ENCODE measurements around the gene PUS3.

The PUS3 gene

DNA sequence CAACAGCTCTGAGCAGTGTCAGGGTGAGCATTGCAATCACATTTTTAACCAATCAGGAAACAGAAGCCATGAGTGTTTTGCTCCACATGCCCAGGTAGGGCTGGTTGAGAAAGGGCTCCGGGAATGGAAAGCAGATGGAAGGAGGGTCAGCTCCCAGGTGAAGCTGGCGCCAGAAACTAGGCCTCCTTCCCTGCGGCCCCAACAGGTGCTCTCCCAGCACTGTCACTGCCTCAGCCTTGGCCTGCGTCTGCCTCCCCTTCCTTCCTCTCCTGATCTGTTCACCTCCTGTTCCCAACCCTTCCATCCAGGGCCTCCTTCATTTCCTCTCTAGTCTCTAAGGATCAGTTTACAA, 38.2 kb upstream of the PUS3 start:
- Histone ChIP-seq H2BK5ac (ENCODE audit: low read length) (no peak overlapping the region), H3K36me3 (ENCODE audit: control insufficient read depth, insufficient read depth, low read length) (no peaks in the 10 kb centered on the region), H3K4ac (ENCODE audit: low read depth, low read length) (no peak overlapping the region), H3K9ac (ENCODE audit: low read length) (no peak overlapping the region), H3K79me1 (ENCODE audit: low read length) (no peaks in the 10 kb centered on the region), H4K5ac (ENCODE audit: low read length) (no peak overlapping the region), H3K79me2 (ENCODE audit: control insufficient read depth, insufficient read depth, low read length) (no peaks in the 10 kb centered on the region), H3K56ac (ENCODE audit: low read length) (no peak overlapping the region), H3K4me1 (ENCODE audit: control insufficient read depth, low read depth, low read length) (peaks cover 6% of the 10 kb centered on the region), H2BK120ac (ENCODE audit: low read depth, low read length) (no peak overlapping the region), H3K18ac (ENCODE audit: low read length) (no peak overlapping the region), H3K27ac (ENCODE audit: low read depth, low read length) (no peak overlapping the region), H3K4me3 (ENCODE audit: low read length) (no peak overlapping the region), H2AK5ac (ENCODE audit: low read length) (no peak overlapping the region), H2BK15ac (replicated peaks; ENCODE audit: low read depth) (no peak overlapping the region), H3K23ac (ENCODE audit: low read length) (no peak overlapping the region), H3K27me3 (ENCODE audit: insufficient read depth, low read length, poor library complexity) (no peaks in the 10 kb centered on the region), H4K8ac (ENCODE audit: low read depth, low read length) (no peak overlapping the region), H3K4me2 (ENCODE audit: low read length) (no peak overlapping the region)
- no CpG with 5 or more reads among the region's 4 CpGs for WGBS (ENCODE audit: extremely low coverage, insufficient coverage, low lambda C conversion rate)
- DNase-seq, result no peak

DNA sequence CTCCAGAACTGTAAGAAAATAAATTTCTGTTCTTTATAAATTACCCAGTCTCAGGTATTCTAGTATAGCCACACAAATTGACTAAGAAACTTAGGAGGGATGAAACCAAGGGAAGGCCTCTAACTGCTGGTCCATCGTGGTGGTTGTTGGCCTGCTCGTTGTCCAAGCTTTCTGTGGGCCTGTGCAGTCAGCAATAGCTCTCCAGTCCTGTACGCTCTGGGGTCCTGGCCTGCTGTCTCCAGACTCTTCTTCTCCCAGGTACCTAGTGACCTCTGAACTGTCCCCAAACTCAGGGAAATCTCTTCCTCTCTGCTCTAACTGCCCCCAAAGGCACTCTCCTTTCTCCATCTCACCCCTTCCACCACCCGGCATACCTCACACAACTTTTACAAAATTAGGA, 37.1 kb upstream of the PUS3 start:
- no peak overlapping the region for H4K8ac ChIP-seq (ENCODE audit: low read depth, low read length)
- H2BK5ac ChIP-seq (ENCODE audit: low read length), result no peak overlapping the region
- no peak overlapping the region for H2BK120ac ChIP-seq (ENCODE audit: low read depth, low read length)
- H3K27me3 ChIP-seq (ENCODE audit: insufficient read depth, low read length, poor library complexity), result no peaks in the 10 kb centered on the region
- no peak overlapping the region for H3K18ac ChIP-seq (ENCODE audit: low read length)
- H3K4me2 ChIP-seq (ENCODE audit: low read length), result no peak overlapping the region
- no peaks in the 10 kb centered on the region for H3K36me3 ChIP-seq (ENCODE audit: control insufficient read depth, insufficient read depth, low read length)
- no peaks in the 10 kb centered on the region for H3K79me1 ChIP-seq (ENCODE audit: low read length)
- no peak overlapping the region for H3K4me3 ChIP-seq (ENCODE audit: low read length)
- H3K9ac ChIP-seq (ENCODE audit: low read length), result no peak overlapping the region
- no peak overlapping the region for H3K56ac ChIP-seq (ENCODE audit: low read length)
- peaks cover 6% of the 10 kb centered on the region for H3K4me1 ChIP-seq (ENCODE audit: control insufficient read depth, low read depth, low read length)
- H2AK5ac ChIP-seq (ENCODE audit: low read length), result no peak overlapping the region
- no CpG with 5 or more reads among the region's 4 CpGs for WGBS (ENCODE audit: extremely low coverage, insufficient coverage, low lambda C conversion rate)
- no peak overlapping the region for H2BK15ac ChIP-seq (replicated peaks; ENCODE audit: low read depth)
- no peak for DNase-seq
- H3K27ac ChIP-seq (ENCODE audit: low read depth, low read length), result no peak overlapping the region
- no peak overlapping the region for H3K23ac ChIP-seq (ENCODE audit: low read length)
- H3K4ac ChIP-seq (ENCODE audit: low read depth, low read length), result no peak overlapping the region
- H4K5ac ChIP-seq (ENCODE audit: low read length), result no peak overlapping the region
- no peaks in the 10 kb centered on the region for H3K79me2 ChIP-seq (ENCODE audit: control insufficient read depth, insufficient read depth, low read length)

- H3K56ac ChIP-seq (ENCODE audit: low read length), result no peak overlapping the region
- H4K5ac ChIP-seq (ENCODE audit: low read length), result no peak overlapping the region
- H3K27me3 ChIP-seq (ENCODE audit: insufficient read depth, low read length, poor library complexity), result no peaks in the 10 kb centered on the region
- H3K18ac ChIP-seq (ENCODE audit: low read length), result no peak overlapping the region
- no peak overlapping the region for H2BK5ac ChIP-seq (ENCODE audit: low read length)
- no peak overlapping the region for H2BK15ac ChIP-seq (replicated peaks; ENCODE audit: low read depth)
- no peak overlapping the region for H3K4me3 ChIP-seq (ENCODE audit: low read length)
- no peak overlapping the region for H3K4me2 ChIP-seq (ENCODE audit: low read length)
- H3K4ac ChIP-seq (ENCODE audit: low read depth, low read length), result no peak overlapping the region
- no peak overlapping the region for H2AK5ac ChIP-seq (ENCODE audit: low read length)
- DNase-seq, result peak; percentile 91
- no peaks in the 10 kb centered on the region for H3K79me2 ChIP-seq (ENCODE audit: control insufficient read depth, insufficient read depth, low read length)
- H3K79me1 ChIP-seq (ENCODE audit: low read length), result no peaks in the 10 kb centered on the region
- H3K36me3 ChIP-seq (ENCODE audit: control insufficient read depth, insufficient read depth, low read length), result no peaks in the 10 kb centered on the region
- H2BK120ac ChIP-seq (ENCODE audit: low read depth, low read length), result no peak overlapping the region
- H3K27ac ChIP-seq (ENCODE audit: low read depth, low read length), result no peak overlapping the region
- no peak overlapping the region for H3K9ac ChIP-seq (ENCODE audit: low read length)
- no peak overlapping the region for H4K8ac ChIP-seq (ENCODE audit: low read depth, low read length)
- WGBS (ENCODE audit: extremely low coverage, insufficient coverage, low lambda C conversion rate), result no CpG with 5 or more reads among the region's 4 CpGs
- H3K4me1 ChIP-seq (ENCODE audit: control insufficient read depth, low read depth, low read length), result peaks cover 6% of the 10 kb centered on the region
- no peak overlapping the region for H3K23ac ChIP-seq (ENCODE audit: low read length)
Observed at GRCh38 chr11:125939081-125939521, 36.1 kb upstream of the PUS3 start.

GRCh38 chr11:125938418-125938817, 35.4 kb upstream of the PUS3 start:
- Histone ChIP-seq H3K4me1 (ENCODE audit: control insufficient read depth, low read depth, low read length) (peaks cover 6% of the 10 kb centered on the region), H3K23ac (ENCODE audit: low read length) (no peak overlapping the region), H2BK120ac (ENCODE audit: low read depth, low read length) (no peak overlapping the region), H3K79me2 (ENCODE audit: control insufficient read depth, insufficient read depth, low read length) (no peaks in the 10 kb centered on the region), H3K27me3 (ENCODE audit: insufficient read depth, low read length, poor library complexity) (no peaks in the 10 kb centered on the region), H3K9ac (ENCODE audit: low read length) (no peak overlapping the region), H3K18ac (ENCODE audit: low read length) (no peak overlapping the region), H3K4me3 (ENCODE audit: low read length) (no peak overlapping the region), H2BK15ac (replicated peaks; ENCODE audit: low read depth) (no peak overlapping the region), H2AK5ac (ENCODE audit: low read length) (no peak overlapping the region), H3K4ac (ENCODE audit: low read depth, low read length) (no peak overlapping the region), H3K27ac (ENCODE audit: low read depth, low read length) (no peak overlapping the region), H3K36me3 (ENCODE audit: control insufficient read depth, insufficient read depth, low read length) (no peaks in the 10 kb centered on the region), H3K79me1 (ENCODE audit: low read length) (no peaks in the 10 kb centered on the region), H2BK5ac (ENCODE audit: low read length) (no peak overlapping the region), H3K56ac (ENCODE audit: low read length) (no peak overlapping the region), H3K4me2 (ENCODE audit: low read length) (no peak overlapping the region), H4K5ac (ENCODE audit: low read length) (no peak overlapping the region), H4K8ac (ENCODE audit: low read depth, low read length) (no peak overlapping the region)
- DNase-seq, result peak; percentile 21
- no CpG with 5 or more reads among the region's 5 CpGs for WGBS (ENCODE audit: extremely low coverage, insufficient coverage, low lambda C conversion rate)

DNA sequence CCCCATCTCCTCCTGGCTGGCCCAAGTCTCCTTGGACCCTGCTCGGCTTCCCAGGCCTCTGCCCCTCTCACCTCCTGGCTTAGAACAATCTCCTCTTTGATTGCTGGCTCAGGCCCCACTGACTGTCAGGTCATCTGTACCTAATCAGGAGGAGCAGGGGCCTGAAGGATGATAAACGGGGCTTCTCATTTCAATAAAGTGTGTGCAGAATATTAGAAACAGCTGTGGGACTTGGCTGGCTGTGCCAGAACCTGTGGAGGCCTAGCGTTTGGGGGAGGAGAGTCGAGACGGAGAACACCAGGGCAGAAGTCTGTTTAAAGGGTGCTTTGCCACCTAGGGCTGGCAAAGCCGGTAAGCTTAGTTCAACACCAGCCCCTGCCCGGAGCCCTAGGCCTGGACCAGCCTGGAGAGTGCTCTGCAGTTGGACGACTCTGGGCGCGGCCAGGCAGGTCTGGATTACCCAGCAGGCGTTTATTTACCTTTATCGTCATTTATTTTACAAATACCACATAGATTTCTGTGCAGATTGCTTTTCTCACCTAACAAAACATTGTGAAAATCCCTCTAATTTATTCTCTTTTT, 32.7 kb upstream of the PUS3 start:
- Histone ChIP-seq H3K56ac (ENCODE audit: low read length) (no peak overlapping the region), H4K5ac (ENCODE audit: low read length) (no peak overlapping the region), H3K4ac (ENCODE audit: low read depth, low read length) (no peak overlapping the region), H2BK120ac (ENCODE audit: low read depth, low read length) (no peak overlapping the region), H3K9ac (ENCODE audit: low read length) (no peak overlapping the region), H3K79me2 (ENCODE audit: control insufficient read depth, insufficient read depth, low read length) (no peaks in the 10 kb centered on the region), H2BK5ac (ENCODE audit: low read length) (no peak overlapping the region), H4K8ac (ENCODE audit: low read depth, low read length) (no peak overlapping the region), H2BK15ac (replicated peaks; ENCODE audit: low read depth) (no peak overlapping the region), H2AK5ac (ENCODE audit: low read length) (no peak overlapping the region), H3K18ac (ENCODE audit: low read length) (no peak overlapping the region), H3K4me3 (ENCODE audit: low read length) (no peak overlapping the region), H3K27me3 (ENCODE audit: insufficient read depth, low read length, poor library complexity) (no peaks in the 10 kb centered on the region), H3K4me2 (ENCODE audit: low read length) (no peak overlapping the region), H3K79me1 (ENCODE audit: low read length) (no peaks in the 10 kb centered on the region), H3K23ac (ENCODE audit: low read length) (no peak overlapping the region), H3K4me1 (ENCODE audit: control insufficient read depth, low read depth, low read length) (peaks cover 2% of the 10 kb centered on the region), H3K27ac (ENCODE audit: low read depth, low read length) (no peak overlapping the region), H3K36me3 (ENCODE audit: control insufficient read depth, insufficient read depth, low read length) (no peaks in the 10 kb centered on the region)
- no peak for DNase-seq
- WGBS (ENCODE audit: extremely low coverage, insufficient coverage, low lambda C conversion rate), result no CpG with 5 or more reads among the region's 12 CpGs

DNA sequence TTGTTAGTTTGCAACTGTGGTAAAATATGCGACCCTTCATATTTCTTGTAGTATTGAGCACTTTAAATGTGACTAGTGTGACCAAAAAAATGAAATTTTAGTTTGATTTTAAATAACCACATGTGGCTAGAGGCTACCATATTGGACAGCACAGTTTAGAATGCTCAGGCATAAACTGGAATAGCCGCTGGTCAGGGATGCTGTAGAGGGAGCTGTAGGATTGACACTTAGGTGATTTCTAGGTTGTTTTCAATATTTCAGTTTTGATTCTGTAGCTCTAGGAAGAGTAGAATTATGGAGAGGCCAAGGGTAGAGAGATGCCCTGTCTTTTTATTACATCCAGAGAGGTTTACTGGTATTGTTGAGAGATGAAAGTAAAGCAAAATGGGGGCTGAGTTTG, 32.0 kb upstream of the PUS3 start:
- Histone ChIP-seq H3K18ac (ENCODE audit: low read length) (no peak overlapping the region), H2BK5ac (ENCODE audit: low read length) (no peak overlapping the region), H3K4ac (ENCODE audit: low read depth, low read length) (no peak overlapping the region), H3K27me3 (ENCODE audit: insufficient read depth, low read length, poor library complexity) (no peaks in the 10 kb centered on the region), H4K5ac (ENCODE audit: low read length) (no peak overlapping the region), H3K4me1 (ENCODE audit: control insufficient read depth, low read depth, low read length) (peaks cover 2% of the 10 kb centered on the region), H2AK5ac (ENCODE audit: low read length) (no peak overlapping the region), H3K79me1 (ENCODE audit: low read length) (no peaks in the 10 kb centered on the region), H3K56ac (ENCODE audit: low read length) (no peak overlapping the region), H3K79me2 (ENCODE audit: control insufficient read depth, insufficient read depth, low read length) (no peaks in the 10 kb centered on the region), H3K23ac (ENCODE audit: low read length) (no peak overlapping the region), H3K36me3 (ENCODE audit: control insufficient read depth, insufficient read depth, low read length) (no peaks in the 10 kb centered on the region), H3K9ac (ENCODE audit: low read length) (no peak overlapping the region), H3K4me2 (ENCODE audit: low read length) (no peak overlapping the region), H3K4me3 (ENCODE audit: low read length) (no peak overlapping the region), H4K8ac (ENCODE audit: low read depth, low read length) (no peak overlapping the region), H2BK15ac (replicated peaks; ENCODE audit: low read depth) (no peak overlapping the region), H3K27ac (ENCODE audit: low read depth, low read length) (no peak overlapping the region), H2BK120ac (ENCODE audit: low read depth, low read length) (no peak overlapping the region)
- no peak for DNase-seq
- WGBS (ENCODE audit: extremely low coverage, insufficient coverage, low lambda C conversion rate), result no CpG with 5 or more reads among the region's 2 CpGs
